Umbilical cord (tissue), 2 donors: ENCODE data around the gene FBXO3. TPM values are rescaled to one million over a fixed set of nuclear protein-coding genes. Genes with fewer than 3 reads are reported as not detected.
"Not testable (repeated sequence)": the region's sequence is repeated elsewhere in the genome, so short reads cannot be mapped to it uniquely, and the experiment has no call there.

Experiments used
- DNase-seq: peaks from one replicate; pipeline ENCODE4 v3.0.0-alpha.2; 2015; ENCODE audit warnings: low spot score
- total RNA-seq: library from RNA; depleted of rRNA; stranded (reverse); fragments of >200 nt; gene quantifications from one replicate; pipeline ENCODE4 v1.2.3, GENCODE V29; 2014; ENCODE audit warnings: low replicate concordance; ENCODE audit not compliant: insufficient read depth

FBXO3 gene
- total RNA-seq, 1 donor from 2014 or later = 61.6 TPM

- DNase-seq = not testable (repeated sequence)
Observed at GRCh38 chr11:33727539-33727938, 46.8 kb downstream of the FBXO3 start.

GRCh38 chr11:33725496-33725895 is 48.8 kb downstream of the FBXO3 start:
- no peak for DNase-seq

- peak; percentile 55 for DNase-seq
Observed at GRCh38 chr11:33724644-33725035, 49.7 kb downstream of the FBXO3 start.

GRCh38 chr11:33723238-33723881 is 51.0 kb downstream of the FBXO3 start:
- DNase-seq = no peak

- DNase-seq = no peak
Observed at GRCh38 chr11:33722590-33723234, 51.6 kb downstream of the FBXO3 start.

- no peak for DNase-seq
Observed at GRCh38 chr11:33721984-33722383, 52.3 kb downstream of the FBXO3 start.

- DNase-seq = no peak
Observed at GRCh38 chr11:33721426-33721825, 52.9 kb downstream of the FBXO3 start.

GRCh38 chr11:33719587-33719986 is 54.7 kb downstream of the FBXO3 start:
- DNase-seq = no peak

- no peak for DNase-seq
Observed at GRCh38 chr11:33718440-33718839, 55.9 kb downstream of the FBXO3 start.

- DNase-seq = no peak
Observed at GRCh38 chr11:33716243-33716642, 58.1 kb downstream of the FBXO3 start.

GRCh38 chr11:33713856-33714398 is 60.4 kb downstream of the FBXO3 start:
- DNase-seq = no peak

- no peak for DNase-seq
Observed at GRCh38 chr11:33713151-33713855, 61.0 kb downstream of the FBXO3 start.

GRCh38 chr11:33712436-33712835 is 61.9 kb downstream of the FBXO3 start:
- no peak for DNase-seq

GRCh38 chr11:33709466-33709865 is 64.9 kb downstream of the FBXO3 start:
- DNase-seq = no peak

GRCh38 chr11:33708985-33709384 is 65.3 kb downstream of the FBXO3 start:
- DNase-seq = no peak

- not testable (repeated sequence) for DNase-seq
Observed at GRCh38 chr11:33707831-33708230, 66.5 kb downstream of the FBXO3 start.

- no peak for DNase-seq
Observed at GRCh38 chr11:33706966-33707365, 67.4 kb downstream of the FBXO3 start.

GRCh38 chr11:33706546-33706945 is 67.8 kb downstream of the FBXO3 start:
- no peak for DNase-seq

- DNase-seq = no peak
Observed at GRCh38 chr11:33704240-33705002, 69.9 kb downstream of the FBXO3 start.

- DNase-seq = no peak
Observed at GRCh38 chr11:33703788-33704187, 70.5 kb downstream of the FBXO3 start.

- DNase-seq = no peak
Observed at GRCh38 chr11:33703234-33703633, 71.1 kb downstream of the FBXO3 start.
